ENCODE measurements around the gene GARIN3.

GRCh38 chr5:157189223-157189622 is 23.2 kb upstream of the GARIN3 start:
- TF ChIP-seq EZH2 (IDR thresholded peaks at IDR 0.05) (no peak), CTCF (IDR thresholded peaks at IDR 0.05) (no peak)

Data from neural progenitor cell (in vitro differentiated cells).